Panc1 (cell line): Measurements from ENCODE around the gene BACH2.

Source experiments
- POLR2AphosphoS5 ChIP-seq: IDR thresholded peaks from 2 replicates; pipeline ENCODE4 v1.6.1; 2012; ENCODE audit warnings: mild to moderate bottlenecking, low read depth, low read length, moderate library complexity
- REST ChIP-seq, 2 experiments: IDR thresholded peaks; 2 replicates each; pipeline ENCODE4 v1.6.1; 2011 to 2012; ENCODE audit warnings: low read depth in 2 of 2, control low read depth in 1 of 2, low read length in 1 of 2, mild to moderate bottlenecking in 1 of 2, moderate library complexity in 1 of 2; ENCODE audit not compliant: insufficient read depth in 1 of 2
- TF ChIP-seq, protein P1 (sequence below): fragments of 450-650 bp; IDR thresholded peaks from 2 replicates; pipeline ENCODE4 v1.5.1; 2017; ENCODE audit warnings: mild to moderate bottlenecking

DNA sequence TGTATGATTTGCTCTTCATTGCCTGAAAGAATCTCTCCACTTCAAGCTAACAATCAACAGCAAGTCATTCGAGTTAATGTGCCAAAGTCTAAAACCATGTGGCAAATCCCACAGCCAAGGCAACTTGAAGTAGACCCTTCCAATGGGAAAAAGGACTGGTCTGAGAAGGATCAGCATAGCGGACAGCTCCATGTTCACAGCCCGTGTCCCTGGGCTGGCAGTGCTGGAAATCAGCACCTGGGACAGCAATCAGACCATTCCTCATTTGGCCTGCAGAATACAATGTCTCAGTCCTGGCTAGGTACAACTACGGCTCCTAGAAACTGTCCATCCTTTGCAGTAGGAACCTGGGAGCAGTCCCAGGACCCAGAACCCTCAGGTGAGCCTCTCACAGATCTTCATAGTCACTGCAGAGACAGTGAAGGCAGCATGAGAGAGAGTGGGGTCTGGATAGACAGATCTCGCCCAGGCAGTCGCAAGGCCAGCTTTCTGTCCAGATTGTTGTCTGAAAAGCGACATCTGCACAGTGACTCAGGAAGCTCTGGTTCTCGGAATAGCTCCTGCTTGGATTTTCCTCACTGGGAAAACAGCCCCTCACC, 401.3 kb downstream of the BACH2 start:
- TF ChIP-seq, protein P1, sequence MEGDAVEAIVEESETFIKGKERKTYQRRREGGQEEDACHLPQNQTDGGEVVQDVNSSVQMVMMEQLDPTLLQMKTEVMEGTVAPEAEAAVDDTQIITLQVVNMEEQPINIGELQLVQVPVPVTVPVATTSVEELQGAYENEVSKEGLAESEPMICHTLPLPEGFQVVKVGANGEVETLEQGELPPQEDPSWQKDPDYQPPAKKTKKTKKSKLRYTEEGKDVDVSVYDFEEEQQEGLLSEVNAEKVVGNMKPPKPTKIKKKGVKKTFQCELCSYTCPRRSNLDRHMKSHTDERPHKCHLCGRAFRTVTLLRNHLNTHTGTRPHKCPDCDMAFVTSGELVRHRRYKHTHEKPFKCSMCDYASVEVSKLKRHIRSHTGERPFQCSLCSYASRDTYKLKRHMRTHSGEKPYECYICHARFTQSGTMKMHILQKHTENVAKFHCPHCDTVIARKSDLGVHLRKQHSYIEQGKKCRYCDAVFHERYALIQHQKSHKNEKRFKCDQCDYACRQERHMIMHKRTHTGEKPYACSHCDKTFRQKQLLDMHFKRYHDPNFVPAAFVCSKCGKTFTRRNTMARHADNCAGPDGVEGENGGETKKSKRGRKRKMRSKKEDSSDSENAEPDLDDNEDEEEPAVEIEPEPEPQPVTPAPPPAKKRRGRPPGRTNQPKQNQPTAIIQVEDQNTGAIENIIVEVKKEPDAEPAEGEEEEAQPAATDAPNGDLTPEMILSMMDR, result no peak
- no peak for TF ChIP-seq POLR2AphosphoS5
- peak; percentile 95 to 98 for TF ChIP-seq REST (IDR thresholded peaks at IDR 0.05; ENCODE audit: insufficient read depth in 1 of 2, low read depth in 2 of 2, low read length in 1 of 2)
